ENCODE measurements around the gene CAPNS2.

CAPNS2 gene

GRCh38 chr16:55527885-55528284 is 38.6 kb upstream of the CAPNS2 start:
- Histone ChIP-seq H4K20me1 (ENCODE audit: insufficient read depth, low read length) (no peaks in the 10 kb centered on the region), H2AFZ (ENCODE audit: low read length) (no peak overlapping the region), H3K9ac (ENCODE audit: low read length) (no peak overlapping the region), H3F3A (ENCODE audit: insufficient read depth, low read length) (no peaks in the 10 kb centered on the region), H3K36me3 (replicated peaks; ENCODE audit: insufficient read depth, low read length) (no peaks in the 10 kb centered on the region), H3K27ac (ENCODE audit: low read length) (no peak overlapping the region), H3K79me2 (ENCODE audit: low read length) (no peaks in the 10 kb centered on the region), H3K4me2 (ENCODE audit: low read depth, low read length) (no peak overlapping the region), H3K9me3 (replicated peaks; ENCODE audit: insufficient read depth, low read length) (no peaks in the 10 kb centered on the region), H3K27me3 (replicated peaks; ENCODE audit: insufficient read depth, low read length) (no peaks in the 10 kb centered on the region), H3K9me2 (replicated peaks; ENCODE audit: insufficient read depth, low read length) (no peaks in the 10 kb centered on the region), H3K4me1 (ENCODE audit: low read length) (no peaks in the 10 kb centered on the region), H3K4me3 (ENCODE audit: low read length) (no peak overlapping the region)
- no peak for DNase-seq
- TF ChIP-seq EZH2phosphoT487 (IDR thresholded peaks at IDR 0.05; ENCODE audit: low read length) (no peak), EZH2 (optimal IDR thresholded peaks at IDR 0.05; ENCODE audit: low read depth, low read length) (no peak), CTCF (IDR thresholded peaks at IDR 0.05; ENCODE audit: low read length) (no peak)

- Histone ChIP-seq H4K20me1 (ENCODE audit: insufficient read depth, low read length) (no peaks in the 10 kb centered on the region), H3K4me2 (ENCODE audit: low read depth, low read length) (no peak overlapping the region), H2AFZ (ENCODE audit: low read length) (no peak overlapping the region), H3K9ac (ENCODE audit: low read length) (no peak overlapping the region), H3K27me3 (replicated peaks; ENCODE audit: insufficient read depth, low read length) (no peaks in the 10 kb centered on the region), H3K36me3 (replicated peaks; ENCODE audit: insufficient read depth, low read length) (no peaks in the 10 kb centered on the region), H3K27ac (ENCODE audit: low read length) (no peak overlapping the region), H3K9me2 (replicated peaks; ENCODE audit: insufficient read depth, low read length) (no peaks in the 10 kb centered on the region), H3F3A (ENCODE audit: insufficient read depth, low read length) (no peaks in the 10 kb centered on the region), H3K4me1 (ENCODE audit: low read length) (no peaks in the 10 kb centered on the region), H3K4me3 (ENCODE audit: low read length) (no peak overlapping the region), H3K79me2 (ENCODE audit: low read length) (no peaks in the 10 kb centered on the region), H3K9me3 (replicated peaks; ENCODE audit: insufficient read depth, low read length) (no peaks in the 10 kb centered on the region)
- no peak for TF ChIP-seq EZH2 (optimal IDR thresholded peaks at IDR 0.05; ENCODE audit: low read depth, low read length)
- TF ChIP-seq EZH2phosphoT487 (IDR thresholded peaks at IDR 0.05; ENCODE audit: low read length): no peak
- TF ChIP-seq CTCF (IDR thresholded peaks at IDR 0.05; ENCODE audit: low read length): no peak
- DNase-seq: no peak
Observed at GRCh38 chr16:55529018-55529417, 37.5 kb upstream of the CAPNS2 start.

- no peaks in the 10 kb centered on the region for H3K9me2 ChIP-seq (replicated peaks; ENCODE audit: insufficient read depth, low read length)
- no peak overlapping the region for H3K4me2 ChIP-seq (ENCODE audit: low read depth, low read length)
- no peak overlapping the region for H3K4me3 ChIP-seq (ENCODE audit: low read length)
- H3K36me3 ChIP-seq (replicated peaks; ENCODE audit: insufficient read depth, low read length): no peaks in the 10 kb centered on the region
- no peaks in the 10 kb centered on the region for H3K9me3 ChIP-seq (replicated peaks; ENCODE audit: insufficient read depth, low read length)
- no peak overlapping the region for H2AFZ ChIP-seq (ENCODE audit: low read length)
- no peak for DNase-seq
- H3K27ac ChIP-seq (ENCODE audit: low read length): no peak overlapping the region
- H3K9ac ChIP-seq (ENCODE audit: low read length): no peak overlapping the region
- no peaks in the 10 kb centered on the region for H3K79me2 ChIP-seq (ENCODE audit: low read length)
- TF ChIP-seq EZH2 (optimal IDR thresholded peaks at IDR 0.05; ENCODE audit: low read depth, low read length) (no peak), CTCF (IDR thresholded peaks at IDR 0.05; ENCODE audit: low read length) (no peak), EZH2phosphoT487 (IDR thresholded peaks at IDR 0.05; ENCODE audit: low read length) (no peak)
- peaks cover 4% of the 10 kb centered on the region; the same call in 1 of the 2 replicates for H3F3A ChIP-seq (ENCODE audit: insufficient read depth, low read length)
- no peaks in the 10 kb centered on the region for H3K27me3 ChIP-seq (replicated peaks; ENCODE audit: insufficient read depth, low read length)
- H4K20me1 ChIP-seq (ENCODE audit: insufficient read depth, low read length): no peaks in the 10 kb centered on the region
- H3K4me1 ChIP-seq (ENCODE audit: low read length): peaks cover 5% of the 10 kb centered on the region
Observed at GRCh38 chr16:55530316-55530856, 36.1 kb upstream of the CAPNS2 start.
